Measurements from ENCODE around the gene CUL3. TPM values are rescaled to one million over a fixed set of nuclear protein-coding genes. Genes with fewer than 3 reads are reported as not detected.

The CUL3 gene
- total and polyA plus RNA-seq, 2 experiments from 2014 or later, result 86.0 to 125 TPM

GRCh38 chr2:224453892-224454291, 131.3 kb downstream of the CUL3 start (continued):
- no peak for TF ChIP-seq EZH2 (IDR thresholded peaks at IDR 0.05; ENCODE audit: low read depth, unreplicated experiment)
- TF ChIP-seq, protein P1, sequence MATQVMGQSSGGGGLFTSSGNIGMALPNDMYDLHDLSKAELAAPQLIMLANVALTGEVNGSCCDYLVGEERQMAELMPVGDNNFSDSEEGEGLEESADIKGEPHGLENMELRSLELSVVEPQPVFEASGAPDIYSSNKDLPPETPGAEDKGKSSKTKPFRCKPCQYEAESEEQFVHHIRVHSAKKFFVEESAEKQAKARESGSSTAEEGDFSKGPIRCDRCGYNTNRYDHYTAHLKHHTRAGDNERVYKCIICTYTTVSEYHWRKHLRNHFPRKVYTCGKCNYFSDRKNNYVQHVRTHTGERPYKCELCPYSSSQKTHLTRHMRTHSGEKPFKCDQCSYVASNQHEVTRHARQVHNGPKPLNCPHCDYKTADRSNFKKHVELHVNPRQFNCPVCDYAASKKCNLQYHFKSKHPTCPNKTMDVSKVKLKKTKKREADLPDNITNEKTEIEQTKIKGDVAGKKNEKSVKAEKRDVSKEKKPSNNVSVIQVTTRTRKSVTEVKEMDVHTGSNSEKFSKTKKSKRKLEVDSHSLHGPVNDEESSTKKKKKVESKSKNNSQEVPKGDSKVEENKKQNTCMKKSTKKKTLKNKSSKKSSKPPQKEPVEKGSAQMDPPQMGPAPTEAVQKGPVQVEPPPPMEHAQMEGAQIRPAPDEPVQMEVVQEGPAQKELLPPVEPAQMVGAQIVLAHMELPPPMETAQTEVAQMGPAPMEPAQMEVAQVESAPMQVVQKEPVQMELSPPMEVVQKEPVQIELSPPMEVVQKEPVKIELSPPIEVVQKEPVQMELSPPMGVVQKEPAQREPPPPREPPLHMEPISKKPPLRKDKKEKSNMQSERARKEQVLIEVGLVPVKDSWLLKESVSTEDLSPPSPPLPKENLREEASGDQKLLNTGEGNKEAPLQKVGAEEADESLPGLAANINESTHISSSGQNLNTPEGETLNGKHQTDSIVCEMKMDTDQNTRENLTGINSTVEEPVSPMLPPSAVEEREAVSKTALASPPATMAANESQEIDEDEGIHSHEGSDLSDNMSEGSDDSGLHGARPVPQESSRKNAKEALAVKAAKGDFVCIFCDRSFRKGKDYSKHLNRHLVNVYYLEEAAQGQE (IDR thresholded peaks at IDR 0.05; ENCODE audit: unreplicated experiment), result no peak

DNA sequence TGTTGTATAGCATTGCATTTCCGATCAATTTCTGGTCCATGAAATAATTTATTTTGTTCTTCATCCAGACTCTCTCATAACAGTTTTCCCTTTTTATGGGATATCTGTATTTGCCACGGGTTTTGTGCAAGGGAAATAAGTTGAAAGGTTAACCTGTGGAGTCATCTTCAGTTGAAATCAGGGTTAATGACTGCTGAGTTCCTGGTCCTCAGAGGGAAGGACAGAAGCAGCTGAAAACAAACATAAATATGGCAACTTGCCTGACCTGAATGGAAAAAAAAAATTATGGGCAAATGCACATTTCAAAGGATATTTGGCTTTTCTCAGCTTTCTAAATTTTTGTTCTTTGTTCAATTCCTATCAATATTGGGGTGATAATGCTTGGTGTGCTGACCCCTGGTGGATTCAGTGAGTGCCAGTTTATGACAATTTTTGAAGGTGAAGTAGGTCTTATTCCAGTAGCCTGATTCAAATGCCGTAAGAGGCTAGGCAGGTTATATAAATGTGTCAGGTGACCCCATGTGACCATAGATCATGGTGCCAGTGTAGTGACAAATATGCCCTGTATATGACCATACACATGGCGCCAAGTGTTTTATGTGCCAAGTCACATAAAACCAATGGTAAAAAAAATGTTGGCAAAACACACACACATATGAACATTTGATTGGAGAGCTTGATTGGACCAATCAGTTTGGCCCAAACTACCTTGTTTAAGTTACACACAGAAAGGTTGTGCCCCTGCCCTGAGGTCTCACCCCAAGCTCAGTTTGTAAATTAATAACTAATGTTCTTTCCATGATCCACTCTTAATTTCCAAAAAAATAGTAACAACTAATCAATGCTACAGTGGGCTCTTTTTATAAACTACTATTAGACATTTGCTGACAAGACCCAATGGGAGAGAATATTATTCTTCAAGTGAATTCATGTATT, 135.7 kb downstream of the CUL3 start:
- TF ChIP-seq EZH2 (IDR thresholded peaks at IDR 0.05; ENCODE audit: low read depth, unreplicated experiment) (no peak), NANOG (IDR thresholded peaks at IDR 0.05; ENCODE audit: borderline replicate concordance) (no peak), JUNB (IDR thresholded peaks at IDR 0.05; ENCODE audit: unreplicated experiment) (no peak), EZH2phosphoT487 (IDR thresholded peaks at IDR 0.05; ENCODE audit: unreplicated experiment) (no peak), CREB1 (CRISPR knock-in tag; IDR thresholded peaks at IDR 0.05; ENCODE audit: low read depth) (no peak), STAT1 (IDR thresholded peaks at IDR 0.05; ENCODE audit: unreplicated experiment) (no peak), CTCF (conservative IDR thresholded peaks at IDR 0.05; ENCODE audit: low read depth in 2 of 2) (peak; percentile 74 to 88)
- TF ChIP-seq, protein P1 (IDR thresholded peaks at IDR 0.05; ENCODE audit: unreplicated experiment), result no peak
- no peaks in the 10 kb centered on the region for H3K27me3 Mint-ChIP-seq (ENCODE audit: insufficient read depth, low read depth, poor library complexity)
- no peaks in the 10 kb centered on the region for H3K9me2 ChIP-seq (ENCODE audit: insufficient read depth)
- DNase-seq (ENCODE audit: low spot score), result peak; percentile 51
- H3K27ac Mint-ChIP-seq, result no peak overlapping the region
- no peak; the same call in 2 of the 3 replicates for ATAC-seq
- no peaks in the 10 kb centered on the region for H3K4me1 Mint-ChIP-seq
- no peak overlapping the region for H3K4me3 Mint-ChIP-seq
- H3K4me3 ChIP-seq, result no peak overlapping the region
- no peak overlapping the region for H3K4me2 ChIP-seq
- H3K27me3 ChIP-seq (ENCODE audit: insufficient read depth), result no peaks in the 10 kb centered on the region
- no peaks in the 10 kb centered on the region for H3K36me3 Mint-ChIP-seq (ENCODE audit: low read depth)
- H4K20me1 ChIP-seq (replicated peaks; ENCODE audit: insufficient read depth), result no peaks in the 10 kb centered on the region
- no peaks in the 10 kb centered on the region for H3K36me3 ChIP-seq (ENCODE audit: insufficient read depth)
- no peaks in the 10 kb centered on the region for H3F3A ChIP-seq (replicated peaks; ENCODE audit: low read depth)
- no peaks in the 10 kb centered on the region for H3K79me2 ChIP-seq (replicated peaks; ENCODE audit: insufficient read depth)
- H3K27ac ChIP-seq (ENCODE audit: low read depth), result no peak overlapping the region
- H2AFZ ChIP-seq, result no peak overlapping the region
- no peaks in the 10 kb centered on the region for H3K9me3 Mint-ChIP-seq
- H3K4me1 ChIP-seq (ENCODE audit: insufficient read depth), result peaks cover 2% of the 10 kb centered on the region; the same call in 1 of the 2 replicates

All from GM23338 (cell line).